ENCODE measurements around the gene CNOT6L. TPM values are rescaled to one million over a fixed set of nuclear protein-coding genes. Genes with fewer than 3 reads are reported as not detected.

The CNOT6L gene
- total RNA-seq, 1 experiment from 2014 or later, result 14.5 TPM

GRCh38 chr4:77776182-77777134 lies 42.7 kb downstream of the CNOT6L start:
- no peak overlapping the region for H3K4me3 Mint-ChIP-seq
- Histone ChIP-seq H3K18ac (ENCODE audit: insufficient read length, low read depth, low read length) (no peak overlapping the region), H4K20me1 (ENCODE audit: control insufficient read depth, insufficient read depth, insufficient read length) (no peaks in the 10 kb centered on the region), H2BK5ac (ENCODE audit: insufficient read length, low read length) (no peak overlapping the region), H3K56ac (ENCODE audit: insufficient read length, low read depth, low read length) (no peak overlapping the region), H3K4ac (ENCODE audit: low read depth, low read length) (no peak overlapping the region), H2AFZ (ENCODE audit: low read length) (no peak overlapping the region), H3K4me2 (ENCODE audit: insufficient read depth, insufficient read length, low read length) (no peak overlapping the region), H3K23me2 (ENCODE audit: insufficient read length, low read depth, low read length, poor library complexity, severe bottlenecking) (no peaks in the 10 kb centered on the region), H3K27ac (ENCODE audit: insufficient read length, low read depth, low read length) (no peak overlapping the region), H4K8ac (replicated peaks; ENCODE audit: insufficient read length, low read depth, low read length) (no peak overlapping the region), H3K23ac (ENCODE audit: insufficient read length, low read depth, low read length) (no peak overlapping the region), H4K5ac (ENCODE audit: insufficient read length, low read depth, low read length) (no peak overlapping the region), H2BK12ac (ENCODE audit: insufficient read length, low read depth, low read length) (no peak overlapping the region), H3K27me3 (ENCODE audit: insufficient read depth, low read length) (no peaks in the 10 kb centered on the region), H3T11ph (ENCODE audit: low read length) (no peak overlapping the region), H3K4me1 (ENCODE audit: insufficient read depth, low read length) (peaks cover 4% of the 10 kb centered on the region; the same call in 1 of the 2 replicates), H3K79me2 (ENCODE audit: insufficient read depth, low read length) (no peaks in the 10 kb centered on the region), H2BK15ac (ENCODE audit: low read depth, low read length) (no peak overlapping the region), H2BK120ac (ENCODE audit: low read depth, low read length, poor library complexity, severe bottlenecking) (no peak overlapping the region), H3K14ac (ENCODE audit: insufficient read depth, low read length) (no peak overlapping the region), H3K9me3 (ENCODE audit: control insufficient read depth, low read depth, low read length) (no peaks in the 10 kb centered on the region), H3K79me1 (ENCODE audit: insufficient read depth, low read depth, low read length, poor library complexity, severe bottlenecking) (no peaks in the 10 kb centered on the region), H3K9ac (ENCODE audit: extremely low read depth, insufficient read length, low read length) (no peak overlapping the region), H4K91ac (ENCODE audit: insufficient read length, low read depth, low read length) (no peak overlapping the region), H2BK20ac (ENCODE audit: low read depth, low read length, poor library complexity, severe bottlenecking) (no peak overlapping the region), H2AK5ac (ENCODE audit: insufficient read length, low read length) (no peak overlapping the region)
- H3K27me3 Mint-ChIP-seq (ENCODE audit: low read depth), result no peaks in the 10 kb centered on the region
- WGBS (ENCODE audit: extremely low coverage, insufficient read length, low lambda C conversion rate), result no CpG with 5 or more reads among the region's 6 CpGs
- no peaks in the 10 kb centered on the region for H3K9me3 Mint-ChIP-seq
- H3K27ac Mint-ChIP-seq, result 0 out of 7 replicates have a peak overlapping the region, but pooled peaks of 1 of the 3 experiments have one; percentile 11
- peaks cover 0 to 2% (median 0%) of the 10 kb centered on the region in 3 experiments; a peak in 1 of 7 replicates for H3K36me3 Mint-ChIP-seq (ENCODE audit: insufficient read depth in 1 of 3, low read depth in 3 of 3)
- DNase-seq, result no peak
- peaks cover 18 to 22% of the 10 kb centered on the region in 2 experiments for H3K4me1 Mint-ChIP-seq
- TF ChIP-seq CTCF (conservative IDR thresholded peaks at IDR 0.05), result no peak

Data from H9 (cell line).